NCI-H345 (cell line): ENCODE data around the gene JMJD6.
"Not testable (repeated sequence)": the region's sequence is repeated elsewhere in the genome, so short reads cannot be mapped to it uniquely, and the experiment has no call there.

ENCODE experiments used
- DNase-seq: peaks from one replicate; lab custom pipeline; 2025; lab: John Stamatoyannopoulos, UW

JMJD6 gene

GRCh38 chr17:76716146-76716838 lies 10.1 kb downstream of the JMJD6 start:
- DNase-seq = no peak

- no peak for DNase-seq
These were observed 10.9 kb downstream of the JMJD6 start for GRCh38 chr17:76715496-76715830.

- peak; percentile 47 for DNase-seq
These were observed 11.4 kb downstream of the JMJD6 start for GRCh38 chr17:76714822-76715495.

GRCh38 chr17:76714336-76714735 lies 12.1 kb downstream of the JMJD6 start:
- no peak for DNase-seq

GRCh38 chr17:76713765-76714164 lies 12.6 kb downstream of the JMJD6 start:
- no peak for DNase-seq

- DNase-seq = not testable (repeated sequence)
These were observed 14.1 kb downstream of the JMJD6 start for GRCh38 chr17:76712321-76712720.

- peak; percentile 79 for DNase-seq
These were observed 15.4 kb downstream of the JMJD6 start, which contains the start of gene MXRA7 for GRCh38 chr17:76710863-76711611. Gene MXRA7 (minus strand): TSS chr17:76710965. CDS start chr17:76710946, 19 bp downstream.

GRCh38 chr17:76709951-76710862 lies 16.2 kb downstream of the JMJD6 start:
- DNase-seq = not testable (repeated sequence)

- peak; percentile 35 for DNase-seq
These were observed 17.1 kb downstream of the JMJD6 start for GRCh38 chr17:76709077-76709950.

- no peak for DNase-seq
These were observed 18.2 kb downstream of the JMJD6 start for GRCh38 chr17:76707985-76708807.

- no peak for DNase-seq
These were observed 19.6 kb downstream of the JMJD6 start for GRCh38 chr17:76706817-76707216.

GRCh38 chr17:76704805-76705204 lies 21.6 kb downstream of the JMJD6 start:
- DNase-seq = no peak

GRCh38 chr17:76702941-76703637 lies 23.3 kb downstream of the JMJD6 start:
- DNase-seq = no peak

GRCh38 chr17:76702076-76702475 lies 24.3 kb downstream of the JMJD6 start:
- no peak for DNase-seq

- no peak for DNase-seq
These were observed 24.9 kb downstream of the JMJD6 start for GRCh38 chr17:76701471-76701967.

- no peak for DNase-seq
These were observed 25.6 kb downstream of the JMJD6 start for GRCh38 chr17:76700617-76701470.

GRCh38 chr17:76700270-76700616 lies 26.2 kb downstream of the JMJD6 start:
- DNase-seq = peak; percentile 37

- DNase-seq = not testable (repeated sequence)
These were observed 27.9 kb downstream of the JMJD6 start for GRCh38 chr17:76698466-76698977.
